Measurements from ENCODE around the gene AP3S1.

DNA sequence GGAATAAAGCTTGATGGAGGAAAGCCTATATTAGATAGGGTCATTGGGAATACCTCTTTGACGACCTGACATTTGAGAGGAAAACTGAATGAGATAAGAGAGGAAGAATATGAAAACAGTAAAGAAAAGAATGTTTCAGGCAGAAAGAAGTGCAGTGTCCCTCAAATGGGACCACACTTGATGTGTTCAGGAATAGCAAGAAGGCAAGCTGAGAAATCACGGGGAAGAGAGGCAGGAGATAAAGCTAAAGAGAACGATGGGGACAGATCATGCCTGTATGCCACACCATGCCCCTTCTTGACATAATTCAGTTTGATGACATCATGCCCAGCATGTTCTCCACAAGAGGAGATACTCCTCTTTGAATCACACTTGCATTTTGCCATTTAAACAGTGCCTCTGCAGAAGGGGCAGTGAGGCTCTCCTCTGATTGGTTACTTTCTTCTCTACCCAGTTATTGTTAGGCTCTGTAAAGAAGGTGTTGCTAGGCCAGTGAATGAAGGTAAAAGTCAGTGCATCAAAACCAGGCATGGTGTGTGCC lies 7.6 kb downstream of the AP3S1 start:
- TF ChIP-seq, protein P1, sequence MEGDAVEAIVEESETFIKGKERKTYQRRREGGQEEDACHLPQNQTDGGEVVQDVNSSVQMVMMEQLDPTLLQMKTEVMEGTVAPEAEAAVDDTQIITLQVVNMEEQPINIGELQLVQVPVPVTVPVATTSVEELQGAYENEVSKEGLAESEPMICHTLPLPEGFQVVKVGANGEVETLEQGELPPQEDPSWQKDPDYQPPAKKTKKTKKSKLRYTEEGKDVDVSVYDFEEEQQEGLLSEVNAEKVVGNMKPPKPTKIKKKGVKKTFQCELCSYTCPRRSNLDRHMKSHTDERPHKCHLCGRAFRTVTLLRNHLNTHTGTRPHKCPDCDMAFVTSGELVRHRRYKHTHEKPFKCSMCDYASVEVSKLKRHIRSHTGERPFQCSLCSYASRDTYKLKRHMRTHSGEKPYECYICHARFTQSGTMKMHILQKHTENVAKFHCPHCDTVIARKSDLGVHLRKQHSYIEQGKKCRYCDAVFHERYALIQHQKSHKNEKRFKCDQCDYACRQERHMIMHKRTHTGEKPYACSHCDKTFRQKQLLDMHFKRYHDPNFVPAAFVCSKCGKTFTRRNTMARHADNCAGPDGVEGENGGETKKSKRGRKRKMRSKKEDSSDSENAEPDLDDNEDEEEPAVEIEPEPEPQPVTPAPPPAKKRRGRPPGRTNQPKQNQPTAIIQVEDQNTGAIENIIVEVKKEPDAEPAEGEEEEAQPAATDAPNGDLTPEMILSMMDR (CRISPR knock-in tag; IDR thresholded peaks at IDR 0.05): no peak
- no peak for TF ChIP-seq JUNB (CRISPR knock-in tag; IDR thresholded peaks at IDR 0.05; ENCODE audit: borderline replicate concordance)
- no peak for TF ChIP-seq FOXJ3 (CRISPR knock-in tag; IDR thresholded peaks at IDR 0.05; ENCODE audit: borderline replicate concordance)
- TF ChIP-seq FOXK2 (IDR thresholded peaks at IDR 0.05): no peak
- no peak for TF ChIP-seq FOXM1 (CRISPR knock-in tag; IDR thresholded peaks at IDR 0.05)
- TF ChIP-seq SP1 (IDR thresholded peaks at IDR 0.05): no peak
- TF ChIP-seq SP1 (CRISPR knock-in tag; IDR thresholded peaks at IDR 0.05): no peak
- TF ChIP-seq TSC22D2 (CRISPR knock-in tag; IDR thresholded peaks at IDR 0.05; ENCODE audit: borderline replicate concordance): no peak

Data from HepG2 (cell line).